ENCODE results near the gene CYTL1. TPM values are rescaled to one million over a fixed set of nuclear protein-coding genes. Genes with fewer than 3 reads are reported as not detected.
"Not testable (repeated sequence)": the region's sequence is repeated elsewhere in the genome, so short reads cannot be mapped to it uniquely, and the experiment has no call there.

The CYTL1 gene
- total and polyA plus RNA-seq, 12 donors = 0.48 to 5.7 (median 1.2) TPM; not detected in 1

DNA sequence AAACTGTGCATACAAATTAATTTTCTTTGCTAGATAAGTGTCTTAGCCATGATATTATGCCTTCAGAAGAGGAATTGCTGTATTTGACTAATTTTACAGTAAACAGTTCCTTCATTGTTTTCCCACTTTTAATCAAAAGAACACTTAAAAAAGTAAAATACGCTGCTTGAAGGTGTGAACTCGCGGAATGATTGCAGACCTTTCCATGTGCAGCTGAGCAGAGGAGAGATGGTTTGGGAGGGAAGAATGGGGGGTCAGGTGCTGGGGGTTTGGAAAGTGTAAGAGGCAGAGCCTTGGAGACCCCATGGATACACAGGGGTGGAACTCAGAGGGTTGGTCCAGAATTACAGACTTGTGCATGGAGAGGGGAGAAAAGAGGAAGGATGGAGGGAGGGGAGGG lies 15.3 kb downstream of the CYTL1 start:
- 86 to 94% (median 88%) methylated on average over 3 of the region's 3 CpGs for WGBS, 4 donors

GRCh38 chr4:5003372-5003857 lies 15.8 kb downstream of the CYTL1 start:
- Histone ChIP-seq H3K27me3 (peaks cover 14% of the 10 kb centered on the region), H3K9me3 (replicated peaks in 1 of 3) (no peaks in the 10 kb centered on the region), H3K4me1 (replicated peaks in 1 of 2) (no peaks in the 10 kb centered on the region), H3K27ac (no peak overlapping the region), H3K36me3 (replicated peaks in 1 of 2) (no peaks in the 10 kb centered on the region), H3K4me3 (no peak overlapping the region)
- TF ChIP-seq, protein P1, sequence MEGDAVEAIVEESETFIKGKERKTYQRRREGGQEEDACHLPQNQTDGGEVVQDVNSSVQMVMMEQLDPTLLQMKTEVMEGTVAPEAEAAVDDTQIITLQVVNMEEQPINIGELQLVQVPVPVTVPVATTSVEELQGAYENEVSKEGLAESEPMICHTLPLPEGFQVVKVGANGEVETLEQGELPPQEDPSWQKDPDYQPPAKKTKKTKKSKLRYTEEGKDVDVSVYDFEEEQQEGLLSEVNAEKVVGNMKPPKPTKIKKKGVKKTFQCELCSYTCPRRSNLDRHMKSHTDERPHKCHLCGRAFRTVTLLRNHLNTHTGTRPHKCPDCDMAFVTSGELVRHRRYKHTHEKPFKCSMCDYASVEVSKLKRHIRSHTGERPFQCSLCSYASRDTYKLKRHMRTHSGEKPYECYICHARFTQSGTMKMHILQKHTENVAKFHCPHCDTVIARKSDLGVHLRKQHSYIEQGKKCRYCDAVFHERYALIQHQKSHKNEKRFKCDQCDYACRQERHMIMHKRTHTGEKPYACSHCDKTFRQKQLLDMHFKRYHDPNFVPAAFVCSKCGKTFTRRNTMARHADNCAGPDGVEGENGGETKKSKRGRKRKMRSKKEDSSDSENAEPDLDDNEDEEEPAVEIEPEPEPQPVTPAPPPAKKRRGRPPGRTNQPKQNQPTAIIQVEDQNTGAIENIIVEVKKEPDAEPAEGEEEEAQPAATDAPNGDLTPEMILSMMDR (IDR thresholded peaks at IDR 0.05) = no peak
- TF ChIP-seq POLR2A (IDR thresholded peaks at IDR 0.05) = no peak
- 47 to 58% (median 53%) methylated on average over 4 to 9 of the region's 9 CpGs for WGBS, 4 donors
- intact Hi-C loops (cut with DNase I) = no loop called here
- peak in 1 of 7 donors; percentile 11 for DNase-seq

More for the DNA sequence above, 15.3 kb downstream of the CYTL1 start:
- no peak for TF ChIP-seq POLR2A (IDR thresholded peaks at IDR 0.05)
- TF ChIP-seq, protein P1 (IDR thresholded peaks at IDR 0.05) = no peak
- peak in 1 of 7 donors; percentile 4 for DNase-seq
- Histone ChIP-seq H3K36me3 (replicated peaks in 1 of 2) (no peaks in the 10 kb centered on the region), H3K4me3 (no peak overlapping the region), H3K27me3 (peaks cover 14% of the 10 kb centered on the region), H3K9me3 (replicated peaks in 1 of 3) (no peaks in the 10 kb centered on the region), H3K27ac (no peak overlapping the region), H3K4me1 (replicated peaks in 1 of 2) (no peaks in the 10 kb centered on the region)
- intact Hi-C loops (cut with DNase I) = no loop called here

DNA sequence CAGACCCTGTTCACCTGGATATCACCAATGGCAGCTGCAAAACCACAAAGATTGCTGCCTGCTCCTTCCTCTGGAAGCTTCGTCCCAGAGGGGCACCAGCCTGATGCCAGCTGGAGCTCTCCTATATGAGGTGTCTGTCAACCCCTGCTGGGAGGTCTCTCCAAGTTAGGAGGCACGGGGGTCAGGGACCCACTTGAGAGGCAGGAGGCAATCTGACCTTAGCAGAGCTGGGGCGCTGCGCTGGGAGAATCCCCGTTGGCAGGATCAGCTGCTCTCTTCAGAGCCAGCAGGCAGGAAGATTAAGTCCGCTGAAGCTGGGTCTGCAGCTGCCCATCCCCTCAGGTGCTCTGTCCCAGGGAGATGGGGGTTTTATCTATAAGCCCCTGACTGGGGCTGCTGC lies 17.6 kb downstream of the CYTL1 start:
- H3K4me1 ChIP-seq (replicated peaks in 1 of 2); H3K4me3 ChIP-seq; H3K9me3 ChIP-seq (replicated peaks in 1 of 3); H3K36me3 ChIP-seq (replicated peaks in 1 of 2); intact Hi-C loops (cut with DNase I); H3K27ac ChIP-seq: not testable (repeated sequence)
- H3K27me3 ChIP-seq = peaks cover 14% of the 10 kb centered on the region
- DNase-seq = peak in 1 of 7 donors; percentile 10
- 66 to 76% (median 72%) methylated on average over 6 of the region's 6 CpGs for WGBS, 4 donors

DNA sequence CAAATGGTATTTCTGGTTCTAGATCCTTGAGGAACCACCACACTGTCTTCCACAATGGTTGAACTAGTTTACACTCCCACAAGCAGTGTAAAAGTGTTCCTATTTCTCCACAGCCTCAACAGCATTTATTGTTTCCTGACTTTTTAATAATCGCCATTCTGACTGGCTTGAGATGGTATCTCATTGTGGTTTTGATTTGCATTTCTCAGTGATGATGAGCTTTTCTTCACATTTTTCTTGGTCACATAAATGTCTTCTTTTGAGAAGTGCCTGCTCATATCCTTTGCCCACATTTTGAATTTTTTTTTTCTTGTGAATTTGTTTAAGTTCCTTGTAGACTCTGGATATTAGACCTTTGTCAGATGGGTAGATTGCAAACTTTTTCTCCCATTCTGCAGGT lies 22.3 kb downstream of the CYTL1 start:
- not testable (repeated sequence) for H3K27ac ChIP-seq; H3K27me3 ChIP-seq; H3K36me3 ChIP-seq (replicated peaks in 1 of 2); H3K9me3 ChIP-seq (replicated peaks in 1 of 3); H3K4me3 ChIP-seq; DNase-seq; H3K4me1 ChIP-seq (replicated peaks in 1 of 2)
- WGBS, 4 donors = 58 to 83% (median 81%) methylated on average over 1 of the region's 1 CpG
- intact Hi-C loops (cut with DNase I) = loop anchor here in 1 of 2 donors (10.0 kb wide), 1 partner anchor 512 kb away; no protein-coding TSS in a partner anchor

DNA sequence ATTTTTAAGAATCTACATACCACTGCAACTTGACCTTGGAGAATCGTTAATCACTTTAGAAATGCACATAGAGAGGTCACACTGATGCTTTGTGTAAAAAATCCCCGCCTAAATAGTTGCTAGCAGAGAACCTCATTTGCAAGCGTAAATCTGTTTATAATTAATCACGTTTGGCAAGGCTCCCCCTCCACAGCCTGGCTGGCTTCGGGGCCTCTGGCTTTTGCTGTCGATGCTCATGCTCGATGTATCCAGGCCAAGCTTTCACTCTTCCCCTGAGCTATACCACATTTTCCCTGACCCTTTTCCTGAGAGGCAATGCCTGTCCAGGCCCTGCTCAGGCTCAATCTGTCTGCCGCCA lies 23.4 kb downstream of the CYTL1 start:
- H3K27ac ChIP-seq = no peak overlapping the region
- TF ChIP-seq, protein P1 (IDR thresholded peaks at IDR 0.05) = no peak
- no peak for TF ChIP-seq POLR2A (IDR thresholded peaks at IDR 0.05)
- no peaks in the 10 kb centered on the region for H3K9me3 ChIP-seq (replicated peaks in 1 of 3)
- H3K4me3 ChIP-seq = no peak overlapping the region
- WGBS, 4 donors = 67 to 86% (median 71%) methylated on average over 8 of the region's 8 CpGs
- H3K36me3 ChIP-seq (replicated peaks in 1 of 2) = no peaks in the 10 kb centered on the region
- no peaks in the 10 kb centered on the region for H3K27me3 ChIP-seq
- H3K4me1 ChIP-seq (replicated peaks in 1 of 2) = peaks cover 0 to 3% of the 10 kb centered on the region in 2 donors
- intact Hi-C loops (cut with DNase I) = loop anchor here in 1 of 2 donors (10.0 kb wide), 1 partner anchor 511 kb away; no protein-coding TSS in a partner anchor
- no peak for DNase-seq

Measured in adrenal gland (tissue), 12 donors.